Skeletal muscle cell (primary cell): ENCODE data around the gene UGGT1.

ENCODE experiments used
- DNase-seq: peaks from one replicate; pipeline ENCODE4 v3.0.0-alpha.2; 2010; ENCODE audit warnings: low read depth
- H3K4me3 ChIP-seq: 2 replicates; pipeline ENCODE4 v1.5.1; 2011; ENCODE audit warnings: low read depth, mild to moderate bottlenecking, control low read depth, low read length, moderate library complexity

Gene UGGT1

DNA sequence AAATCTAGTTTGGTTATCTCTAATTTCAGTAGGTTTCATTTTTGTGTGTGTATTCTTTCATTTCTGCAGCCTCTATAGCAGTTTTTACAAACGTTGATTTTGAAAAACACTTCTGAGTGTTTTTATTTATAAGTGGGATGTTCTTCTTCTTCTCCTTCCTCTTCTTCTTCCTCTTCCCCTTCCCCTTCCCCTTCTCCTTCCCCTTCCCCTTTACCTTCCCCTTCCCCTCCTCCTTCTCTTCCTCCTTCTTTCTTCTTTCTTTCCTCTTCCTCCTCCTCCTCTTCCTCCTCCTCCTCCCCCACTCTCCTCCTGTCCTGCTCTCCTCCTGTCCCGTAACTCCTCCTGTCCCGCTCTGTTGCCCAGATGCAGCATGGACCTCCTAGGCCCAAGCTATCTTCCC lies 4.2 kb downstream of the UGGT1 start:
- no peak for DNase-seq
- no peak overlapping the region for H3K4me3 ChIP-seq

- no peak overlapping the region for H3K4me3 ChIP-seq
- DNase-seq: no peak
Measured at GRCh38 chr2:128103407-128103806, 12.4 kb downstream of the UGGT1 start.

GRCh38 chr2:128105072-128105471 lies 14.1 kb downstream of the UGGT1 start:
- DNase-seq: no peak
- H3K4me3 ChIP-seq: no peak overlapping the region

DNA sequence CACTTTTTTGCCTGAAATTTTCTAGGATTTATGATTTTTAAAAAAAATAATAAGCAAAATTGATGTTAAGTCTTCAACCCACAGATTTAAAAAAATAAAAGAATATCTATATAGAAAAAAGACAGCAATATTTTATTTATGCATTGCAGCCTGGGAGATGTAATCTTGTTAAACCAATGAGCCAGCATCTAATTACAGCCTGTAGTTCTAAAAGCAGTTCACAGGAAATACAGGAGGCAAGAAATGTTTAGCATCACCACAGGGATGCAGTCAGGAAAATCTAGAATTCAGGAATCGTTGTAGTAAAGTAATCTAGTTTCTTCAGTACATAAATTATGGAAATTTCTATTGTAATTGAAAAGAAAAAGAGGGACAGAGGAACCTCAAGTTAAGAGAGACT lies 17.2 kb downstream of the UGGT1 start:
- no peak for DNase-seq
- H3K4me3 ChIP-seq: no peak overlapping the region

- no peak for DNase-seq
- no peak overlapping the region for H3K4me3 ChIP-seq
Measured at GRCh38 chr2:128109243-128109642, 18.2 kb downstream of the UGGT1 start.

- H3K4me3 ChIP-seq: no peak overlapping the region
- no peak for DNase-seq
Measured at GRCh38 chr2:128115921-128116623, 25.1 kb downstream of the UGGT1 start.

- H3K4me3 ChIP-seq: no peak overlapping the region
- DNase-seq: no peak
Measured at GRCh38 chr2:128134573-128134972, 43.6 kb downstream of the UGGT1 start.

GRCh38 chr2:128137094-128137616 lies 46.2 kb downstream of the UGGT1 start:
- DNase-seq: no peak
- no peak overlapping the region for H3K4me3 ChIP-seq

DNA sequence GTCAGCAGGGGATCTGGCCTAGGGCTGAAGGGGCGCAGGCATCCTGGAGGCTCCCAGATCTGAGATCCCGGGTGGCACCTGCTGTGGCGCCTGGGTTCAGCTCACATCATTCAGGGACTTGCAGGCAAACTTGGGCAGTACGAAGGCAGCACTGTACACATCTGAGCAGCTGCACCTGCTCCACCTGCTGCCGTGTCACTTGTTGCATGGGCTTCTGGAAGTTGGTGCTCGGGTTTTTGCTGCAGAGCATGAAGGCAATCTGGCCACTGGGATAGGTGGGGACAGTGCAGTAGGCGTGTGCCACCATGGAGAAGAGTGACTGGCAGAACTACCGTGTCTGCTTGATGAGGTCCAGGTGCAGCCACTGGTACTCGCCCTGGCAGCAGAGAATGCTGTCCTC lies 48.6 kb downstream of the UGGT1 start:
- H3K4me3 ChIP-seq: no peak overlapping the region
- DNase-seq: no peak

DNA sequence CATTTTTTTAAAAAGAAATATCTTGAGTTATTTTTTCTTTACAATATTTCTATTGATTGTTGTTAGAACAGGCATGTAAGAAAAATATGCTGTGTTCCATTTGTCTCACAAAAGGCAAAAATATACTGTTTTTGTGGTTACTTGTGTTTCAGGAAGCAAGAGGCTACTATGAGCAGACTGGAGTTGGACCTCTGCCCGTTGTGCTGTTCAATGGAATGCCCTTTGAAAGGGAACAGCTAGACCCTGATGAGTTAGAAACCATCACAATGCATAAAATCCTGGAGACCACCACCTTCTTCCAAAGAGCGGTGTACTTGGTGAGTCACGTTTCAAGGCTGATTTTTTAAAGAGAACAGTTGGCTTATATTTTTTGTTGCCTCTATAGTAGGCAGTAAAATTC lies 54.7 kb downstream of the UGGT1 start:
- DNase-seq: no peak
- H3K4me3 ChIP-seq: no peak overlapping the region

DNA sequence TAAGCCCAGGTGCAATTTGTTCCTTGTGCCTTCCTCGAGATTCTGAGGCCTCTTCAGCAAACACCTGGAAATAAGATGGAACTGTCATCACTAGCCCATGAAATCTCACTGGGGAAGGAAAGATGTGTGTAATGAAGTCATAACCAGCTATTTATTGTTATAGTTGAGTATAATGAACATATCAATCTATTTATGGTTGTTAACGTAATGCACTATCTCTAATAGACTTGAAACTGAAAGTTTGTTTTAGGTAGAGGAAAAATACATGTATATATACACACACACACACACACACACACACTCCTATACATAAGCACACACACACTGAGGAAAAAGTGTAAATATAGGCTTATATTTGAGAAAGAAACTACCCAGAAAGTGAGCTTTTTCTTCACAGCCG lies 62.8 kb downstream of the UGGT1 start:
- DNase-seq: no peak

GRCh38 chr2:128154225-128154624 lies 63.2 kb downstream of the UGGT1 start:
- DNase-seq: no peak

More for the DNA sequence above, 62.8 kb downstream of the UGGT1 start:
- H3K4me3 ChIP-seq: no peak overlapping the region

DNA sequence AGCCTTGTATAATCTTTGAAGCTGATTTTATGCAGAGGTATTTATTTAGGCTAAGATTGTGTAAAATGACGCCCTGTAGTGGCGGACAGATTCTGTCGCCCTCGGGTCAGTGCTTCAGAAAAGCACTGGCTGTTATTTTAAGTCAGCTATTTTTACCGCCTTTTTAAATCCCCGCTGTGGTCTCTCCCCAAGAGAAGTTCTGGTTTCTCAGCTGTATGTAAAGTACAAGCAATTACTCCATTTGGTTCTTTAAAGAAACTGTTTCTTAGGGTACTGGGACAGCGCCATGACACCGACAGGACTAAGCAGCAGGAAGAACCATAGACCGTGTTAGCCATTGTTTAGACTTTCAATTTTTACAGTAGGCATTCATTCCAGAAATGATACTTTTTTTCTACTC lies 65.0 kb downstream of the UGGT1 start:
- DNase-seq: no peak
- no peak overlapping the region for H3K4me3 ChIP-seq

More at GRCh38 chr2:128154225-128154624, 63.2 kb downstream of the UGGT1 start:
- no peak overlapping the region for H3K4me3 ChIP-seq

DNA sequence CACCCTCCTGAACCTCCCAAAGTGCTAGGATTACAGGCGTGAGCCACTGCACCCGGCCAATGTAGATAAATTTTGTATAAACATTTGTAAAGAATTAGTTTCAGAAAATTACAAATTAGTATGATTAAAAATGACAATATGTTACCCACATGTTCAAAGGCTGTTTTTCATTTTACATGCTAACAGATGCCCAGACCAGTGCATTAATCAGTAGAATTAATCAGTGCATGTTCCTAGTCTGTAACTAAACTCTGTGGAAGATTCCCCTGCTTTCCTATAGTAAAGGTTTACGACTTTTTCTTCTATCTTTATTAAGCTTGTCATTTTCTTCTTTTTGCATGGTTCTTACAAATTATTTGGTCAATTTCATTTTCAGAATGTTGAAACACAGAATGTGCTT lies 65.8 kb downstream of the UGGT1 start:
- DNase-seq: no peak

DNA sequence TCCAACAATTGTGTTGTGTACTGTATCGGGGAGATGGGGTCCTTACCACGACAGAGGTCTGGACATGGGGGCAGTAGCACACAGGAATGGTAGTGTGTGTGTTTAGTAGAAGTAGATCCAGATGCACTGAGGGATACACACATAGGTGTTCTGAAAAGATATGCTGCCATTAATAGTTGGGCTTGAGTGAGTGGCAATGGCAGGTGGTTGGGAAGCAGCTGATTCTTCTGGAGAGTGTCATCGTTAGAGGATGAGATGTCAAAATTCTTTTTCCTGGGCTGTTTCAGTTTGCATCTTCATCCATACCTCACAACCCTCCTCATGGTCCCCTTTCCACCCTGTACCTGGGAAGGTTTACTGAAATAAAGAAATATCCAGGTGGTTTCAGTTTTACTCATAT lies 66.6 kb downstream of the UGGT1 start:
- DNase-seq: no peak
- no peak overlapping the region for H3K4me3 ChIP-seq

More for the DNA sequence above, 65.8 kb downstream of the UGGT1 start:
- H3K4me3 ChIP-seq: no peak overlapping the region

DNA sequence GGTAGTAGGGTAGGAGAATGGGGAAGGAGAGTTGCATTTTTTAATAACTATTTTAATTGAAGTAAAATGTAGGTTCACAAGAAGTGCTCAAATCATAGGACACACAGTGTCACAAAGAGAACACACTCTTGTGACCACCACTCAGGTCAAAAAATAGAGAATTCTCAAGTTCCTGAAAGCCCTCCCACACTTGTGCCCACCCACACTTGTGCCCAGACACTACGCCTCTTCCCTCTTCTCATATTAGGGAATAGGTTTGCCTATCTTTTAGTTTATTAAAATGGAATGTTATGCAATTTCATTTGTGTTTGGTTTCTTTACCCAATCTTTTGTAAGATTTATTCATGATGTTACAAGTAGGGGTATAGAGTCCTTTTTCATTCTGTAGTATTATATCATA lies 67.2 kb downstream of the UGGT1 start:
- no peak for DNase-seq
- H3K4me3 ChIP-seq: no peak overlapping the region

DNA sequence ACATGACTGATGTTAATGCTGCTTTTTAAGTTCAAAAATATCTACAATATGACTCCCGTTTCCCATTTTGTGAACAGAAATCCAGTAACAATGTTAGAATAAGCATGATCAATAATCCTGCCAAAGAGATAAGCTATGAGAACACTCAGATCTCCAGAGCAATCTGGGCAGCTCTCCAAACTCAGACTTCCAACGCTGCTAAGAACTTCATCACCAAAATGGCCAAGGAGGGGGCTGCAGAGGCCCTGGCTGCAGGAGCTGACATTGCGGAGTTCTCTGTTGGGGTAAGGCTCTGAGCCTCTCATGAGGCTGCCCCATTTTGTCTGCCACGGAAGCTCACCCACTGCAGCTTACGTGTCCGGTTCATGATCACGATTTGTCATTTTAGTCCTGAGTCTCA lies 68.4 kb downstream of the UGGT1 start:
- DNase-seq: no peak
- no peak overlapping the region for H3K4me3 ChIP-seq

- DNase-seq: no peak
- H3K4me3 ChIP-seq: no peak overlapping the region
Measured at GRCh38 chr2:128160616-128161275, 69.7 kb downstream of the UGGT1 start.

GRCh38 chr2:128162266-128162665 lies 71.3 kb downstream of the UGGT1 start:
- H3K4me3 ChIP-seq: no peak overlapping the region
- no peak for DNase-seq

DNA sequence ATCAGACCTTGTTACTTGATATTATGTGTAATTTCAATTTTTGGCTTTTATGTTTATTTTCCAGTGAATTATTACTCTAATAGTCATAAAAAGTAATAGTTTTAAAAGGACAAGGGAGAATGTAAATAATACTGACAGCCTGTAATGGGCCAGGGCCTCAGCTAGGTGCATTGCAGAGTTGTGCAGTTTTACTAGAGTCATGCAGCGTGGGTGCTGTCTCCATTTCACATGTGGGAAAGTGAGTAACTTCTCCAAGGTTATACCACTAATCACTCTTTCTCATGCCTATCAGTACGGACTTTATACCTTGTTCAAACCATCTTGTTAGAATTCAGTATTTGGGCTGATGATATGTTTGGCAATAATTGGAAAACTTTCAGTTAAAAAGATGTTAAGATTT lies 73.3 kb downstream of the UGGT1 start:
- no peak overlapping the region for H3K4me3 ChIP-seq
- no peak for DNase-seq

- no peak overlapping the region for H3K4me3 ChIP-seq
- DNase-seq: no peak
Measured at GRCh38 chr2:128166746-128167353, 75.8 kb downstream of the UGGT1 start.
